Left renal cortex interstitium (tissue), 4 donors: ENCODE results near the gene VPS52. TPM values are rescaled to one million over a fixed set of nuclear protein-coding genes. Genes with fewer than 3 reads are reported as not detected.

Experiments used
- DNase-seq, 4 donors: peaks; one replicate each; pipeline ENCODE4 v3.0.0-alpha.2; 2013; ENCODE audit warnings: low read depth in 4 of 4, low spot score in 2 of 4, missing footprints in 1 of 4
- polyA plus RNA-seq, 4 donors: library from polyadenylated mRNA; unstranded; fragments of 120-200 nt; gene quantifications; one replicate each; pipeline ENCODE4 v1.2.1, GENCODE V29; 2013; ENCODE audit not compliant: insufficient read length in 4 of 4

VPS52 gene
- polyA plus RNA-seq, 4 donors, result 59.5 to 98.7 (median 77.5) TPM

GRCh38 chr6:33304216-33304615 is 32.5 kb upstream of the VPS52 start:
- no peak for DNase-seq

DNA sequence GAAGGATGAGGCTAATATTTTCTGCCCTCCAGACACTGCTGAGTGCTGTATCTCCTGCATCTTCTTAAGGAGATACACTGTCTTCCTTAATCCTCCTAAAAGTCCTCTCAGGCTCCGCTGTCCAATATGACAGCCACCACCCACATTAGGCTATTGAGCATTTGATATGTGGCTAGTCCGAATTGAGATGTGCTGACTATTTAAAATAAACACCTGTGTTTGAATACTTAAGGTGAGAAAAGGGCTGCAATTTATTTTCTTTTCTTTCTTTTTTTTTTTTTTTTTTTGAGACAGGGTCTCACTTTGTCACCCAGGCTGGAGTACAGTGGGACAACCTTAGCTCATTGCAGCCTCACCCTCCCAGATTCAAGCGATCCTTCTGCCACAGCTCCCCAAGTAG is 30.2 kb upstream of the VPS52 start:
- DNase-seq, result no peak

DNA sequence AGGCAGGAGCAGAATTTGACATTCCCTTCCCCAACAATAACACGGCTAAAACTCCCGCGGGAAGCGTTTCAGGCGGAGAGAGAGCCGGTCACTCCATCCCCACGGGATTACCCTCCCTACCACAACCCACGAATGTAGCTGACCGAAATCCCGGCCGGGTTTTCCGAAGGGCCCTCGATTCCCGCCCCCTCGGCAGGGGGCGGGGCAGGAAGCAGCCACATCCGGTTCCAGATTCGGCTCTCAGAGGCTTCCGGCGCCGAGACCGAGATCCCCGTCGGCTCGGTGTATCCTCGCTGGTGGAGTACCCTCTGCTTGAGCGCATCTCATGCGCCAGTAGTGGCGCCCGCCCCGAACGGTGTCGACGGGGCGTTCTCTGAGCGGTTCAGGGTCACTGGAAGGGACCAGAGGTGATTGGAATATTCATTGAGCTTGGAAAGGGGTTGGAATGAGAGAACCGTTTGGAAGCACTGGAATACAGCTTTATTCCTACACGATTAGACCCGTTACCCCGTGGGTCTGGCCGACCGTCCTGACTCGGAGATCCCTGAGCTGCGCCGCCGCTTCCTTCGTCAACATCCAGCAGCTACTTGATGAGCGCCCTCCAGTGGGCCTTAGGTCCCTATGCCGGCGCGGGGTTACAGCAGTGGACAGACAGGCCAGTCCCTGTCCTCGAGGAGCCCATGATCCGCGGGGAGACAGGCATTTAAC is 27.7 kb upstream of the VPS52 start:
- peak in 1 of 4 donors; percentile 90 for DNase-seq

DNA sequence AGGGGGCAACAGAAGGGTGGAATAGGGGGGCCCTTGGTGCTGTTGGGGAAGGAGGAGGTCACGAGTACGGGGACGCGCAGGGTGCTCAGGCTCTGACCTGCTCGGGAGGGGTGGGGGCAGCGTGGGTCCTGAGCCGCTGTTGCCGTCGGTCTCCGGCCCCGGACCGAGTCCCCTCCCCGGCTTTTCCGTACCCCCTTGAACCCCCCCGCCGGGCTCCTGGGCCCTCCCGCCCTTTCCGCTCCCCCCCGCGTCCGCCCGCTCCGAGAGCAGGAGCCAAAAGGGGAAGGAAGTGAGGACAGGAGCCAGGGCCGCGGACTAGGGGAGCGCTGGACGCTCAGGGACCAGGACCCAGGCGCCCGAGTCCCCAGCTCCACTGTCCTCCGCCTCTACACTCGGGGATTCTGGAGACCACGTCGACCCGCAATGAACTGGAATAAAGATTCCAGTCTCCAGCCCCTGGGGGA is 27.1 kb upstream of the VPS52 start, which contains the start of gene RGL2:
TSS of gene RGL2 (minus strand) at position 170 of the 464 bp plus-strand sequence. CDS start 332 bp downstream, outside the sequence.
- DNase-seq, result peak in 1 of 4 donors; percentile 53

- peak in 1 of 4 donors; percentile 41 for DNase-seq
Measured at GRCh38 chr6:33297956-33298772, 26.5 kb upstream of the VPS52 start.

- no peak for DNase-seq
Measured at GRCh38 chr6:33297406-33297955, 25.8 kb upstream of the VPS52 start.

DNA sequence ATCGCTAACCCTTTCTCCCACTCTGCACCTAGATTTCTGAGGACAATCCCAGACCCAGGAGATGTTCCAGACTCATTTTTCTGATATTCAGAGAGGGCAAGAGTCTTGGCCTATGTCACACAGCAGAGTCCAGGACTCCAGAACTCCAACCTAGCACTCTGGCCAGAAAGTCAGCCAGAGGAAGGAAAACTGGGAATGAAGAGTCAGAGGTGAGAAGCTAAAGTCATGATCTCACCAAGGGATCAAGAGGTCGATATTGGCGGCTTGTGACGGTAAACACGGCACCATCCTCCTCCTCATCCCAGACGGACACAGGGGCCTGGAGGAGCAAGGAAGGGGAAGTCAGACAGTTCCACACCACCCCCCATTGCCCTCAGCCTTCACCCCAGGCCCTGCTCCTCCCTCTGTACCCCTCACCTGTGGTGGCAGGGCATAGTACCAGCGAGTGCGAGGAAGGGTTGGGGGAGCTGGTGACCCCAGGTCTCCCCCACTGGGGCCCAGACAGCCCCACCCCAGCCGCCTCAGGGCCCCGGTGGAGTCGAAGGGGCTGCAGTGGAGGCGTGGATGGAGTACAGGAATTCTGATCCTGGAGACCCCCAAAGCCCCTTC is 25.2 kb upstream of the VPS52 start:
- no peak for DNase-seq

GRCh38 chr6:33295621-33296369 is 24.1 kb upstream of the VPS52 start:
- DNase-seq, result no peak

- DNase-seq, result no peak
Measured at GRCh38 chr6:33294086-33294823, 22.6 kb upstream of the VPS52 start.

GRCh38 chr6:33292996-33293682 is 21.5 kb upstream of the VPS52 start:
- no peak for DNase-seq

DNA sequence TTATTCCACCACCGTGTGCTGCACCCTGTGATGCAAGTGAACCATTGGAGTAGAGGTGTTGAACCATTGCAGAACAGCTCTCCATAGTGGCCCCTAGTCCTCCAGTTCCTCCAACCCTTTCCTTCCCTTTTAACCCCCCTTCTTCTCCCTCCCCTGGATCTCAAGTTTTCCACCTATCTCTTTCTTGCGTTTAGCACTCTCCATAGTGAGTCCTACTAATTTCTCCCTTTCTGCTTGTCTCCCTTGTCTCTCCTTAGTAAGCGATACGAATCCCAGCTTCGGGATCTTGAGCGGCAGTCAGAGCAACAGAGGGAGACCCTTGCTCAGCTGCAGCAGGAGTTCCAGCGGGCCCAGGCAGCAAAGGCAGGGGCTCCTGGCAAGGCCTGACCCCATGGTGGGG is 18.8 kb upstream of the VPS52 start:
- no peak for DNase-seq

DNA sequence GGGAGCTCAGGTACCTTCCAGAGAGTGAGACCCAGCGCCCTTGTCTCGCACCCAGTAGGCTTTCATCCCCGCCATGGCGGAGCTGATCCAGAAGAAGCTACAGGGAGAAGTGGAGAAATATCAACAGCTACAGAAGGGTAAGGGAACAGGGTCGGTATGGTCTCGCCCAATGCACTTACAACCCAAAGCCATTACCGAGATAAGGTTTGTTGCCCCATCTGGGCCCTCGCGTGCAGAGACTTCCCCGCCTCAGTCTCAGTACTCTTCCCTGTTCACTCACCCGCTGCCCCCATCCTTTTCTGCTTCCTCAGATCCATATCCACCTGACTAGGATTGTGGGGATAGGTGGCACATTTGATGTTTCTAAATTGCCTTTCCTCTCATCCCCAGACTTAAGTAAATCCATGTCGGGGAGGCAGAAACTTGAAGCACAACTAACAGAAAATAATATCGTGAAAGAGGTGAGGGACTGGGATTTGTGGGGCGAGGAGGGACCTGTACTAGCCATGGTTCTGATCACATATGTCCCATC is 18.2 kb upstream of the VPS52 start:
- no peak for DNase-seq

DNA sequence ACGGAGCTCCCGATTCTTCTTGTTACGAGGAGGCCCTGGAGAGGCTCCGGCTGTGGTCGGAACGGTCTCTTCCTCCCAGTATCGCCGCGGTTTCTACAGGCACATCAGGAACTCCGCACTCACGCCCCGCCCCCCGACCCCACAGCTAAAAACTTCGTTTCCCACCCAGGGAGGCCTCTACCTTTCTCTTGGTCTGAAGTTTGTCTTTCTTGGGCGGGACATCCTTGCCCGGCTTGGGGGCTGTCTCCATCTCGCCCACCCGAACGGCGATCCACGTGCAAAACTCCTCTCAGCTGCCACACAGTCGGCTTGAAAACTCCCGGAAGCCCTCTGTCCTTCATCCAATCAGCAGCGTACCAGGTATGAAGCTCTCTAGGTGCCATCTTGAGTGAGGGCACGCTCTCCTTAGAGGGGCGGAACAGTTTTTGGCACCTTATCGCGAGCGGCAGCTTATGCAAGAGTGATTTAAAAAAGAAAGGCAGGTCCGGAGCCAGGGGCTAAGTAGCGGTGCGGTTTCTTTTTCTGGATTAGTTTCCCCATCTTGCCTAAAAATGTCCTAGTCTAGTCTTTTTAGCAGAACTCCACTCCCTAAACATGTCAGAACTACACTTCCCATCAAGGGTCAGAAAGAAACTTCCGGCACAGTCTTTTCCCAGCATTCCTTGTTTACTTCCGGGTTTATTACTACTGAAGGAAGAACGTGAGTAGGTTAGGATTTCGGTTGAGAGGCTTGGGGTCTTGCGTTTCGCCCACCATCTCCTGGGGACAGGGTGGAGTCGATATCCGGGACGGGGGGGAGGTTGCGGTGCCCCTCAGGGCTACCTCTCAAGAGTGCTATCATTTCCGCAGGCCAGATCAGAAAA is 17.5 kb upstream of the VPS52 start, which contains the start of the genes PFDN6 and WDR46:
TSS of gene PFDN6 (plus strand) at position 681 of the 863 bp plus-strand sequence. CDS start 256 bp downstream, outside the sequence.
TSS of gene WDR46 (minus strand) at position 319 of the 863 bp plus-strand sequence. CDS start at position 250, 69 bp downstream.
- peak in 3 of 4 donors; percentile 90 to 98 (median 93) for DNase-seq

GRCh38 chr6:33288141-33288920 is 16.7 kb upstream of the VPS52 start:
- no peak for DNase-seq

- DNase-seq, result no peak
Measured at GRCh38 chr6:33286946-33287914, 15.6 kb upstream of the VPS52 start.
